ENCODE data around the gene RTBDN. TPM values are rescaled to one million over a fixed set of nuclear protein-coding genes. Genes with fewer than 3 reads are reported as not detected.

The RTBDN gene
- total and polyA plus RNA-seq, 2 of the 8 experiments (the other 6 are each of a cell fraction or from before 2014, with no cell fraction given) = 4.0 to 4.8 TPM

- H3K4me3 ChIP-seq (ENCODE audit: extremely low read depth in 1 of 4, insufficient read depth in 2 of 4, low read depth in 3 of 4, low read length in 4 of 4) = no peak overlapping the region
- peak overlapping the region; percentile 95 for H2BK20ac ChIP-seq (ENCODE audit: low read length)
- H2AK5ac ChIP-seq (ENCODE audit: low read depth, low read length) = peak overlapping the region; percentile 99
- no peak overlapping the region for H3K23ac ChIP-seq (ENCODE audit: insufficient read length)
- DNase-seq (ENCODE audit: low read depth in 1 of 2, low spot score in 2 of 2) (no peak), FAIRE-seq (no peak)
- CTCF ChIA-PET (ENCODE audit: partially characterized antibody) = interaction anchor here (9.3 kb wide), 1 partner anchor 11 kb away, joined by 277 read pairs; the partner anchor contains the start of gene JUNB
- peaks cover 16 to 32% (median 20%) of the 10 kb centered on the region in 4 experiments for H3K4me1 ChIP-seq (replicated peaks in 1 of 4; ENCODE audit: control insufficient read depth in 3 of 4, insufficient read depth in 4 of 4, low read length in 3 of 4)
- TF ChIP-seq KDM5A (IDR thresholded peaks at IDR 0.05; ENCODE audit: low read length) = no peak
- H3K9ac ChIP-seq (replicated peaks in 1 of 4; ENCODE audit: extremely low read depth in 1 of 4, low read depth in 3 of 4, low read length in 3 of 4) = no peak overlapping the region
- H3K36me3 ChIP-seq (ENCODE audit: control insufficient read depth in 2 of 4, insufficient read depth in 4 of 4, low read length in 3 of 4) = no peaks in the 10 kb centered on the region
- peak overlapping the region; percentile 52 for H4K91ac ChIP-seq (replicated peaks; ENCODE audit: insufficient read length, low read length)
- no peak overlapping the region for H4K8ac ChIP-seq (ENCODE audit: extremely low read depth, insufficient read depth, low read length)
- H2BK120ac ChIP-seq (replicated peaks; ENCODE audit: low read depth, low read length) = no peak overlapping the region
- no peaks in the 10 kb centered on the region for H3K79me2 ChIP-seq (ENCODE audit: control insufficient read depth in 1 of 2, insufficient read depth in 2 of 2, low read length in 2 of 2)
- H3K4ac ChIP-seq (replicated peaks; ENCODE audit: insufficient read length, low read depth, low read length) = peak overlapping the region; percentile 34
- peak overlapping the region; percentile 99 for H2BK15ac ChIP-seq (ENCODE audit: low read length)
- H2BK12ac ChIP-seq (ENCODE audit: low read depth, low read length) = peak overlapping the region; percentile 99
- H2BK5ac ChIP-seq (ENCODE audit: low read depth, low read length) = peak overlapping the region; percentile 82; the same call in 1 of the 2 replicates
- H3K18ac ChIP-seq (ENCODE audit: extremely low read depth, low read length) = peak overlapping the region; percentile 2; the same call in 1 of the 2 replicates
- no peak overlapping the region for H3K14ac ChIP-seq (ENCODE audit: insufficient read length)
- no peak overlapping the region for H2AFZ ChIP-seq (ENCODE audit: low read length)
- no peak overlapping the region for H3K56ac ChIP-seq (replicated peaks; ENCODE audit: insufficient read length, low read depth, low read length)
- no peaks in the 10 kb centered on the region for H3K9me3 ChIP-seq (ENCODE audit: insufficient read depth in 2 of 2, low read depth in 1 of 2, low read length in 1 of 2)
- POLR2A ChIA-PET (ENCODE audit: partially characterized antibody) = interaction anchor here (16.6 kb wide), 1 partner anchor 13 kb away, joined by 317 read pairs; the partner anchor contains the start of genes JUNB, PRDX2 and THSD8
- peaks cover 0 to 1% of the 10 kb centered on the region in 2 experiments for H4K20me1 ChIP-seq (replicated peaks in 1 of 2; ENCODE audit: control insufficient read depth in 1 of 2, insufficient read depth in 2 of 2, low read length in 2 of 2)
- 95% methylated on average over 10 of the region's 10 CpGs; no CpG with 5 or more reads in 1 of the 2 experiments for WGBS, 2 experiments (ENCODE audit: extremely low coverage in 1 of 2, insufficient coverage in 1 of 2, insufficient read length in 1 of 2, insufficient replicate concordance in 2 of 2, low coverage in 1 of 2, low lambda C conversion rate in 2 of 2, missing lambda C conversion rate in 1 of 2)
- H4K5ac ChIP-seq (ENCODE audit: insufficient read length, low read depth, low read length) = no peak overlapping the region
- no peaks in the 10 kb centered on the region for H3K27me3 ChIP-seq (replicated peaks in 1 of 4; ENCODE audit: control insufficient read depth in 3 of 4, extremely low read depth in 1 of 4, insufficient read depth in 3 of 4, low read length in 3 of 4)
- no peak overlapping the region for H3K27ac ChIP-seq (ENCODE audit: low read depth, low read length)
- H3K79me1 ChIP-seq (ENCODE audit: low read depth, low read length) = no peaks in the 10 kb centered on the region; the same call in 1 of the 2 replicates
- H3K4me2 ChIP-seq (ENCODE audit: insufficient read depth in 1 of 2, low read depth in 2 of 2, low read length in 2 of 2) = no peak overlapping the region; a peak in 1 of 4 replicates
- H3K23me2 ChIP-seq (ENCODE audit: low read depth, low read length) = peaks cover 16% of the 10 kb centered on the region; the same call in 1 of the 2 replicates
Observed at GRCh38 chr19:12784394-12784870, 49.9 kb downstream of the RTBDN start.

Data from H1 (cell line).